CD4-positive, alpha-beta T cell treated with Interferon gamma for 1 hour (primary cell): ENCODE results near the gene ISG20.
"Not testable (repeated sequence)": the region's sequence is repeated elsewhere in the genome, so short reads cannot be mapped to it uniquely, and the experiment has no call there.

Experiments
- DNase-seq: peaks from one replicate; pipeline ENCODE4 v3.0.0-alpha.2; 2020

The ISG20 gene

GRCh38 chr15:88637436-88637835, 1.4 kb upstream of the ISG20 start:
- DNase-seq: no peak

- DNase-seq: no peak
These were observed 783 bp upstream of the ISG20 start for GRCh38 chr15:88637841-88638625.

GRCh38 chr15:88641959-88642452, 3.2 kb downstream of the ISG20 start:
- no peak for DNase-seq

GRCh38 chr15:88642514-88642913, 3.7 kb downstream of the ISG20 start:
- DNase-seq: not testable (repeated sequence)

DNA sequence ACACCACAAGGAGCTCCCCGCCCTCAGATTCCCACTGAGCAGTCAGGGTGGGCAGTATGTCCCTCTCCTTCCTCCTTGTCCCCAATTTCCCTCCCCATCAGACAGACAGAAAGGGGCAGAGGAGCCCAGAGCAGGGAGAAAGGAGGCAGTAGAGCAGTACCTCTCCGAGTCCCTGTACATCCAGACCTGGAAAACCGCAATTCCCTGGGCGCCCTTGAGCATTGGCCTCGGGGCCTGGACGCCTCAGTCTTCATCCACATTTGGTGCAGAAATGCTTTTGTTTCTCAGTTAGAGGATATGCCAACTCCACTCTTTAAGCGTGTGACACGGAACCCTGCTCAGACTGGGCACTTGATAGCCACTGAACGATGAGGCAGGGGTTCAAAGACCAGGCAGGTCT, 5.9 kb downstream of the ISG20 start:
- DNase-seq: no peak

- DNase-seq: no peak
These were observed 6.6 kb downstream of the ISG20 start for GRCh38 chr15:88645171-88646087.

GRCh38 chr15:88646088-88646405, 7.2 kb downstream of the ISG20 start:
- no peak for DNase-seq

GRCh38 chr15:88646951-88647350, 8.1 kb downstream of the ISG20 start:
- no peak for DNase-seq

DNA sequence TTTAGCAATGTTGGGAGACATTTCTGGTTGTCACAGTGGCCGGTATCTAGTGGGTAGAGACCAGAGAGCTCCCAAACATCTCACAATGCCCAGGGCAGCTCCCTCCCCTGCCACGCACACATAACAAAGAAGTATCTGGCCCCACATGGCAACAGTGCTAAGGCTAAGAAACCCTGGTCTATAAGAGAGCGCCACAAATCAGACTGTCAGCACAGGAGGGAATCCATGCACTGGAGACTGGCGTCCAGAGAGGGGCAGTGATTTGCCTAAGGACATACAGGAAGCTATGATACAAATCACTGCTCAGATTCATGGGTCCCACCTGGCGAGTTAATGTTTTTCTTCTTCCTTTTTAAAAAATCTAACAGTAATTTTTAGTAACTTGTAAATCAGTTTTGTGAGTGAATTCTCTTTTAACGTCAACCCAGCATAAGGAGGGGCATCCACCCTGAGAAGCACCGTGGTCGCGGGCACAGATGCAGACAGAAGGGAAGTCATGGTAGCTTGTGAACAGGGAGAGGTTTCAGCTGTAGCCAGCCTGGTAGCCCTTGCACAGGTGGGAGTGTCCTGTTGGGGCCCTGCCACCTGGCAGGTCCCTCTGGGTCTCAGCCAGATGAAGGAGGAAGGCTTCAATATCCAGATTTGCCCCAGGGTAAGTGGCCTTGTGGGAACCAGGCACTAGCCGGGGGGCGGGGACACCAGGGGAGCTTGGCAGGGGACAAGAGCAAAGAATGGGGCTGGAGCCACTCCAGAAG, 8.7 kb downstream of the ISG20 start:
- no peak for DNase-seq

DNA sequence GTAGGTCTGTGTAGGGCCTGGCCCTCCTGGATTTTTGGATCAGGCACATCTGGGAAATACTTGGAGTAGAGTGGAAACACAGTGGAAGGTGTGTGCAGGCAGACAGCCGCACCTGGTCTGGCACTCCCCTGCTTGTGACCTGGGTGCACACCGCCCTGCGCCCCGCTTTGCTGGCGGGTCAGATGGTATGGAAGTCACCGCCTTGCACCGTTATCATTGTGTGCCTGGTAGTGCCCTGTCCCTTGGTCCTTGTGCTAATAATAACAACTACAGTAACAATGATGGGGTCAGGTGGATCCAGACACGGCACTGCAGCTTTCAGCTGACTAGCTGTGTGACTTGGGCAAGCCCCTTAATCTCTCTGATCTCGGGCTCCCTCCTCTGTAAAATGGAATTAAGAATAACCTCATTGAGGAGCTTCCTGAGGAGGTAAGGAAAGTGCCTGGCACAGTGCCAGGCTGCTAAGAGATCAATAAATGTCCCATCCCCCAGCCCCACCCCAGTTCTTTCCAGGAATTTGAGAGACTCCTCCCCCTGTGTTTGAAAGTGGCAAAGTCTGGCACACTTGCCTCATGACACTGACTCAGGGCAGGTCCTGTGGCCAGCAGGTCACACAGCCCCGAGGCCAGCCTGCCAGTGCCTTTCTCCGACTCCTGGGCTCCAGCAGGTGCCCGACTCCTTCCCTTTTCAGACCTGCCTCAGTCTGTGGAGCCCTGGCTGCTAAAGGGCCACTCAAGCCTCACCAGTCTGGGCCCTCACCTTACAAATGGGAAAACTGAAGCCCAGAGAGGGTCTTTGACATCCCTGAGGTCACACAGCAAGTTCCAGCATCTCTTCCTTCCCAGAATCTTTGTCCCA, 9.8 kb downstream of the ISG20 start:
- DNase-seq: no peak

DNA sequence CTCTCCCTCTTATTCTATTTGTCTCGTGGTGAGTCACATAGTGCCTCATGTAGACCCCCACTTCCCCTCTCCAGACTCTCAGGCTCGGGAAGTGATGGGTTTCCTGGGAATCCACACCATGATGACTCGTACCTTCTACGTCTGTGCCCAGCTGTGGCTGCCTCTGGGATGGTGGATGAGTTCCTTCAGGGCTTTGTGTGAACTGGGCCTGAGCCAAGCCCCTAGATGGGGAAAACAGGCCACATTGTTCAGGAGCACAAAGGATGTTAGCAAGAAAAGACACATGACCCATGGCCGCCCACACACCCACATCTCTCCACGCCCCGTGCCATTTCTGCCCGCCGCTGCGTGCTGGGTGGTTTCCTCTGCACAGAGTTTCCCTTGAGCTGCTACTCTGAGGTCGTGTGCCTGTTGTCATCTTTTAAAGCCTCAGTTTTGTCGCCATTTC, 10.5 kb downstream of the ISG20 start:
- DNase-seq: peak; percentile 58

GRCh38 chr15:88649753-88650551, 11.1 kb downstream of the ISG20 start:
- no peak for DNase-seq

GRCh38 chr15:88650556-88650955, 11.7 kb downstream of the ISG20 start:
- DNase-seq: no peak

DNA sequence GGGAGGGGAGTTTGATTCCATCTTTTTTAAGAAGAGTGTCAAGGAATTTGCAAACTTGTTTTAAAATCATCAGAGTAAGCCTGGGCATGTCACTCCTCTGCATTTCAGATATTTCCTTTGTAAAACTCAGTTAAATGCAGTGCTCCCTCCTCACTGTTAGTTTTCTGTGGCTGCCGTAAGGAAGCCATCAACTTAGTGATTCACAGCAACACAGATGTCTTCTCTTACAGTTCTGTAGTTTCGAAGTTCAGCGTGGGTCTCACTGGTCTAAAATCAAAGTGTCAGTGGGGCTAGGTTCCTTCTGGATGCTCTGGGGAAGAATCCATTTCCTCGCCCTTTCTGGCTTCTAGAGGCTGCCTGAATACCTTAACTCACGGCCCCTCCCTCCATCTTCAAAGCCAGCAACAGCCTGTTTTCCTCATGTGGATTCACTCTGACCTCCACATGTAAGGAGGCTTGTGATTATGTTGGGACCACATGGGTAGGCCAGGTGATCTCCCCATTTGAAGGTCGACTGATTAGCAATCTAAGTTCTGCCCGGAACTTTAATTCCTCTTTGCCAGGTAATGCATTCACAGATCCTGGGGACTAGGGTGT, 12.4 kb downstream of the ISG20 start:
- no peak for DNase-seq

GRCh38 chr15:88651971-88652370, 13.2 kb downstream of the ISG20 start:
- no peak for DNase-seq

- no peak for DNase-seq
These were observed 13.8 kb downstream of the ISG20 start for GRCh38 chr15:88652456-88653199.

DNA sequence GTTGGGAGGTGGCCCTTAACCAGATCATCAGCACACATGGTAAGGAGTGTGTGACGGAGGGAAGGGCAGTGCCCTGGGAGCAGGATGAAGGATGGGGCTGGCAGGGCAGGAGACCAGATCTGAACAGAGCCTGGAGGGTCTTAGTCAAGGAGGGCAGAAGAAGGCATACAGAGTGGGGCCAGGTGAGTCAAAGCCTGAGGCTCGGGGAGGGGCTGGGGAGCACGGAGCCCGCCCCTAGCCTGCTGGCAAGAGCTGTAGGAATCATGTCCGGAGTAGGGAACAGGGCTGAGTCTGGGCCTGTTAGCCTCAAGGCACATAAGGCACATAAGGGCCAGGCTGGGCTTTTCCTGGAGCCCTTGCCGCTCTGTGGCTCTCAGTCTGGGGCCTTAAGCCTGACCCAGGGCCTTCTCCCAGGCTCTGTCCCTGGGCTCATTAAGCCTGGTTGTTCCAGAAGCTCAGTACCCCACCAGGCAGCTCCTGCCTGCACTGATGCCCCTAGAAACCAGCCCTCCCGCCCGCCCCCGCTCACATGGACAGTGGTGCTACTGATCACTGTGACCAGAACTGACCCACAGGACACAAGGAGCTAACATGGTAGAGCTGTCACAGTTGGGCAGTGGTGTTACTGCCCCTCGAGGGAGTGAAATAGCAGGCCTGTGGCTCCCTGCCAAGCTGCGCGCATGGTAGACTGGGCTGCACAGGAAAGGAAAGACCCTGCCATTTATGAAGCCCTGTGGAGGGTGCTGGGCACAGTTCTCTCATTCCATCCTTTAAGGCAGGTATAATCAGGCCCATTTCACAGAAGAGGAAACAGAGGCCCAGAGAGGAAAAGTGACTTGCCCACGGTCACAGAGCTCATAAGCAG, 14.6 kb downstream of the ISG20 start:
- no peak for DNase-seq

- DNase-seq: no peak
These were observed 15.8 kb downstream of the ISG20 start for GRCh38 chr15:88654430-88655102.
